SK-N-SH (cell line): Measurements from ENCODE around the gene RAB3GAP2. TPM values are rescaled to one million over a fixed set of nuclear protein-coding genes. Genes with fewer than 3 reads are reported as not detected.

ENCODE experiments used
- CTCF ChIA-PET: fragments of 300-600, 350-600 bp; formaldehyde crosslinking; extraction: SDS; loops from one replicate; lab custom pipeline; 2021; lab: Yijun Ruan, JAX
- POLR2A ChIA-PET: fragments of 350-600 bp; sonication (Branson Sonifier 250); formaldehyde crosslinking; extraction: SDS; loops from one replicate; lab custom pipeline; 2020; ENCODE audit warnings: antibody characterized with exemption, inconsistent platforms; lab: Yijun Ruan, JAX
- DNase-seq: peaks from one replicate; pipeline ENCODE4 v3.0.0; 2012
- H2AFZ ChIP-seq: fragments of 200-600 bp; sonication (generic); 2 replicates; pipeline ENCODE4 v1.8.1; 2016; ENCODE audit warnings: antibody characterized with exemption, mild to moderate bottlenecking, low read depth
- H3F3A ChIP-seq: fragments of 200-600 bp; sonication (generic); replicated peaks from 2 replicates; pipeline ENCODE3; 2016; ENCODE audit warnings: antibody characterized with exemption, mild to moderate bottlenecking; ENCODE audit not compliant: insufficient read depth
- H3K27ac ChIP-seq, 2 experiments: fragments of 200-500 bp in 1 of 2; fragments of 200-600 bp in 1 of 2; sonication (Bioruptor generic) in 1 of 2; sonication (generic), shearing (Covaris generic) in 1 of 2; 2 replicates each; pipeline versions ENCODE4 v1.5.1 to v1.6.1; 2014 to 2016; ENCODE audit warnings: low read depth in 2 of 2, inconsistent platforms in 1 of 2, low read length in 1 of 2, mild to moderate bottlenecking in 1 of 2, mixed read lengths in 1 of 2
- H3K27me3 ChIP-seq: fragments of 200-600 bp; sonication (generic), shearing (Covaris generic); 2 replicates; pipeline ENCODE4 v1.6.1; 2016; ENCODE audit warnings: mixed run types; ENCODE audit not compliant: insufficient read depth
- H3K36me3 ChIP-seq, 2 experiments: fragments of 200-500 bp in 1 of 2; fragments of 200-600 bp in 1 of 2; sonication (Bioruptor generic) in 1 of 2; sonication (generic) in 1 of 2; replicated peaks in 1 of 2; 2 replicates each; pipeline versions ENCODE3 to v1.5.1; 2014 to 2016; ENCODE audit warnings: low read length in 1 of 2, mild to moderate bottlenecking in 1 of 2; ENCODE audit not compliant: insufficient read depth in 2 of 2, control insufficient read depth in 1 of 2
- H3K4me1 ChIP-seq, 2 experiments: fragments of 200-500 bp in 1 of 2; fragments of 200-600 bp in 1 of 2; sonication (Bioruptor generic) in 1 of 2; sonication (generic), shearing (Covaris generic) in 1 of 2; 2 replicates each; pipeline versions ENCODE4 v1.5.1 to v1.6.1; 2014 to 2016; ENCODE audit warnings: low read depth in 1 of 2, low read length in 1 of 2, mixed run types in 1 of 2; ENCODE audit not compliant: insufficient read depth in 2 of 2, control insufficient read depth in 1 of 2
- H3K4me2 ChIP-seq: fragments of 200-600 bp; sonication (generic), shearing (Covaris generic); 2 replicates; pipeline ENCODE4 v1.6.1; 2017; ENCODE audit warnings: mixed run types
- H3K4me3 ChIP-seq, 2 experiments: fragments of 200-500 bp in 1 of 2; fragments of 200-600 bp in 1 of 2; sonication (Bioruptor generic) in 1 of 2; sonication (generic), shearing (Covaris generic) in 1 of 2; 2 replicates each; pipeline versions ENCODE4 v1.5.1 to v1.8.1; 2014 to 2016; ENCODE audit warnings: low read depth in 2 of 2, inconsistent platforms in 1 of 2, low read length in 1 of 2, mild to moderate bottlenecking in 1 of 2, mixed read lengths in 1 of 2, moderate library complexity in 1 of 2
- H3K79me2 ChIP-seq: fragments of 200-600 bp; sonication (generic); 2 replicates; pipeline ENCODE4 v1.8.1; 2017; ENCODE audit warnings: mild to moderate bottlenecking; ENCODE audit not compliant: insufficient read depth
- H3K9ac ChIP-seq: fragments of 200-600 bp; sonication (generic); 2 replicates; pipeline ENCODE4 v1.6.1; 2017; ENCODE audit warnings: mixed run types
- H3K9me2 ChIP-seq: fragments of 200-600 bp; sonication (generic); 2 replicates; pipeline ENCODE4 v1.6.1; 2017; ENCODE audit warnings: mixed run types
- H3K9me3 ChIP-seq: fragments of 200-600 bp; sonication (generic); 2 replicates; pipeline ENCODE4 v1.6.1; 2017; ENCODE audit warnings: mixed run types, mild to moderate bottlenecking, moderate library complexity
- H4K20me1 ChIP-seq: fragments of 200-600 bp; sonication (generic); 2 replicates; pipeline ENCODE4 v1.6.1; 2017; ENCODE audit warnings: mild to moderate bottlenecking, mixed run types; ENCODE audit not compliant: insufficient read depth
- CHD2 ChIP-seq: fragments of 150-350 bp; IDR thresholded peaks from 2 replicates; pipeline ENCODE4 v1.6.1; 2018; ENCODE audit warnings: low read length; ENCODE audit not compliant: partially characterized antibody
- ELF1 ChIP-seq: IDR thresholded peaks from 2 replicates; pipeline ENCODE4 v1.4.0; 2012
- FOXM1 ChIP-seq: IDR thresholded peaks from 2 replicates; pipeline ENCODE4 v1.4.0; 2012; ENCODE audit warnings: low read depth, mild to moderate bottlenecking
- GATA2 ChIP-seq: sonication (generic); formaldehyde crosslinking; IDR thresholded peaks from 2 replicates; pipeline ENCODE4 v1.5.0; 2020; ENCODE audit warnings: mild to moderate bottlenecking, missing genetic modification reagents
- MEF2A ChIP-seq: IDR thresholded peaks from 2 replicates; pipeline ENCODE4 v1.4.0; 2012; ENCODE audit warnings: low read depth, borderline replicate concordance
- NFIC ChIP-seq: IDR thresholded peaks from 2 replicates; pipeline ENCODE4 v1.4.0; 2012; ENCODE audit warnings: borderline replicate concordance
- RAD21 ChIP-seq: IDR thresholded peaks from 2 replicates; pipeline ENCODE4 v1.6.1; 2012; ENCODE audit warnings: mild to moderate bottlenecking, low read length
- RFX5 ChIP-seq: IDR thresholded peaks from 2 replicates; pipeline ENCODE4 v1.6.1; 2012; ENCODE audit warnings: mild to moderate bottlenecking, improper control_type of control experiment, low read length
- SIN3A ChIP-seq: IDR thresholded peaks from 2 replicates; pipeline ENCODE4 v1.6.1; 2012; ENCODE audit warnings: low read depth, mild to moderate bottlenecking, low read length, moderate library complexity, borderline replicate concordance
- SMC3 ChIP-seq: IDR thresholded peaks from 2 replicates; pipeline ENCODE4 v1.6.1; 2012; ENCODE audit warnings: low read depth, low read length, improper control_type of control experiment
- TEAD4 ChIP-seq: IDR thresholded peaks from 2 replicates; pipeline ENCODE4 v1.4.0; 2012; ENCODE audit warnings: mild to moderate bottlenecking, borderline replicate concordance; ENCODE audit not compliant: insufficient read depth
- WGBS: methylation state at CpG from one replicate; pipeline ENCODE4 v1.1.6; 2017; ENCODE audit warnings: low lambda C conversion rate; 5-methylcytosine and 5-hydroxymethylcytosine counted together
- polyA plus RNA-seq, 3 experiments: library from polyadenylated mRNA; depleted of rRNA; stranded (reverse); fragments of >200 nt; gene quantifications; 2 replicates each; pipeline ENCODE4 v1.2.3, GENCODE V29; 2012
- TF ChIP-seq, protein P1 (sequence below): fragments of 200-600 bp; sonication (generic); IDR thresholded peaks from 2 replicates; pipeline ENCODE4 v1.6.1; 2017; ENCODE audit warnings: antibody characterized with exemption, mild to moderate bottlenecking, moderate library complexity
- TF ChIP-seq, protein P2 (sequence below): fragments of 150-350 bp; IDR thresholded peaks from 2 replicates; pipeline ENCODE4 v1.6.1; 2017; ENCODE audit warnings: antibody characterized with exemption, low read length, low read depth, borderline replicate concordance
- TF ChIP-seq, protein P3 (sequence below): IDR thresholded peaks from 2 replicates; pipeline ENCODE4 v1.4.0; 2012; ENCODE audit warnings: low read depth, borderline replicate concordance
- TF ChIP-seq, protein P4 (sequence below): IDR thresholded peaks from 2 replicates; pipeline ENCODE4 v1.4.0; 2012; ENCODE audit warnings: low read depth

The RAB3GAP2 gene
- polyA plus RNA-seq, 1 of the 3 experiments (the other 2 are of a cell fraction): 9.3 TPM

DNA sequence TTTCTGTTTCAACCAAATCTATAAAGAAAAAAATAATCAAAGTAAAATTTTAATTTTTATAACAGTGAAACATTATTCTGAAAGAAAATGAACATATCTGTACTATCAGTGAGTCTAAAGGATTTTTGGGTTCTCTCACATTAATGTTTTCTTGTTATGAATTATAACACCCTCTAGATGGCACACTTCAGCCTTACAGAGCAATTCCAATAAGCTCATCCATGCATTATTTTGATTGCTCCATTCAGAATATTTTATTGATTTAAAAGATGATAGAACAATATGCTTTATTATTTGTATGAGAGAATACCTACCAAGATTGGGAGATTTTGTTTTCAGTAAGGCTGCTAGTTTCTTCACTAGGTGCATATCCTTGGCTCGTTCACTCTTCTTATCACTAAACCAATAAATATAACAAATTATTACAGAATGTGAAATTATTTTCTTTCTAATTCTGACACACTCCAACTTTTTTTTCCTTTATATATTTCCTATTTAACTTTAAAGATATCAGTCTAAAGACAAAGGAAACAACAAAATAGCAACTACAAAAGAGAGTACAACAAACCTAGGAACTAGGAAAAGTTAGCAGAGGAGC, 82.4 kb downstream of the RAB3GAP2 start:
- Histone ChIP-seq H3K4me2 (no peak overlapping the region), H3F3A (peaks cover 3% of the 10 kb centered on the region), H2AFZ (no peak overlapping the region), H3K4me3 (no peak overlapping the region), H3K27ac (0 out of 4 replicates have a peak overlapping the region, but pooled peaks of 1 of the 2 experiments have one; percentile 19), H3K36me3 (peaks cover 62 to 85% of the 10 kb centered on the region in 2 experiments), H3K79me2 (no peaks in the 10 kb centered on the region), H3K9me3 (no peaks in the 10 kb centered on the region), H3K27me3 (no peaks in the 10 kb centered on the region), H3K9ac (no peak overlapping the region), H4K20me1 (no peaks in the 10 kb centered on the region), H3K4me1 (peaks cover 0 to 2% of the 10 kb centered on the region in 2 experiments; a peak in 1 of 4 replicates), H3K9me2 (no peaks in the 10 kb centered on the region)
- TF ChIP-seq RFX5 (no peak), ELF1 (no peak), RAD21 (peak; percentile 68), SMC3 (peak; percentile 37; the same call in 1 of the 2 replicates)
- TF ChIP-seq, protein P1, sequence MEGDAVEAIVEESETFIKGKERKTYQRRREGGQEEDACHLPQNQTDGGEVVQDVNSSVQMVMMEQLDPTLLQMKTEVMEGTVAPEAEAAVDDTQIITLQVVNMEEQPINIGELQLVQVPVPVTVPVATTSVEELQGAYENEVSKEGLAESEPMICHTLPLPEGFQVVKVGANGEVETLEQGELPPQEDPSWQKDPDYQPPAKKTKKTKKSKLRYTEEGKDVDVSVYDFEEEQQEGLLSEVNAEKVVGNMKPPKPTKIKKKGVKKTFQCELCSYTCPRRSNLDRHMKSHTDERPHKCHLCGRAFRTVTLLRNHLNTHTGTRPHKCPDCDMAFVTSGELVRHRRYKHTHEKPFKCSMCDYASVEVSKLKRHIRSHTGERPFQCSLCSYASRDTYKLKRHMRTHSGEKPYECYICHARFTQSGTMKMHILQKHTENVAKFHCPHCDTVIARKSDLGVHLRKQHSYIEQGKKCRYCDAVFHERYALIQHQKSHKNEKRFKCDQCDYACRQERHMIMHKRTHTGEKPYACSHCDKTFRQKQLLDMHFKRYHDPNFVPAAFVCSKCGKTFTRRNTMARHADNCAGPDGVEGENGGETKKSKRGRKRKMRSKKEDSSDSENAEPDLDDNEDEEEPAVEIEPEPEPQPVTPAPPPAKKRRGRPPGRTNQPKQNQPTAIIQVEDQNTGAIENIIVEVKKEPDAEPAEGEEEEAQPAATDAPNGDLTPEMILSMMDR: peak; percentile 72
- peak; percentile 32 for DNase-seq
- CTCF ChIA-PET: interaction anchor here (0.5 to 3.0 kb wide), 37 partner anchors 8 to 614 kb away, joined by 3 to 21 read pairs (median 3); no protein-coding TSS in a partner anchor
- 93% methylated on average over 1 of the region's 1 CpG for WGBS
- POLR2A ChIA-PET: no interaction called here

DNA sequence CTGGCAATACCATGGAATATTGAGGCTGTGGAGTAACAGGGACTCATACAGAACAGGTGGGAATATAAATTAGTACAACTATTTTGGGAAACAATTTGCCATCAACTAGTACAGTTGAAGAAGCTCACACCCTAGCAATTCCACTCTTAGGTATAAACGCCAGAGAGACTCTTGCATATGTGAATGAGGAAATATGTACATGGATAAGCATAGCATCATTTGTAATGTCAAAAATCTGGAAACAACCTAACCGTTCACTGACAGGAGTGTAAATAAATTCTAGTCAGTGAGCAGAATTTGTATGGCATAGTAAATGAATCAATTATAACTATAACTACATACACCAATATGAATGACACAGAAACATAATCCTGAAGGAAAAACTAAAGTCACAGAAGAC, 83.7 kb downstream of the RAB3GAP2 start:
- peaks cover 3% of the 10 kb centered on the region for H3F3A ChIP-seq
- no peak for DNase-seq
- no peak overlapping the region for H3K4me3 ChIP-seq
- no peak overlapping the region for H3K27ac ChIP-seq
- H3K36me3 ChIP-seq: peaks cover 50 to 87% of the 10 kb centered on the region in 2 experiments
- no peak overlapping the region for H3K9ac ChIP-seq
- no peaks in the 10 kb centered on the region for H3K9me3 ChIP-seq
- CTCF ChIA-PET: interaction anchor here (1.2 to 2.9 kb wide), 8 partner anchors 11 to 588 kb away, joined by 4 to 21 read pairs (median 6); no protein-coding TSS in a partner anchor
- H2AFZ ChIP-seq: no peak overlapping the region
- WGBS: 94% methylated on average over 2 of the region's 2 CpGs
- no peaks in the 10 kb centered on the region for H3K9me2 ChIP-seq
- peaks cover 0 to 5% of the 10 kb centered on the region in 2 experiments; a peak in 1 of 4 replicates for H3K4me1 ChIP-seq
- no peaks in the 10 kb centered on the region for H3K79me2 ChIP-seq
- no peak overlapping the region for H3K4me2 ChIP-seq
- no peaks in the 10 kb centered on the region for H4K20me1 ChIP-seq
- no peaks in the 10 kb centered on the region for H3K27me3 ChIP-seq
- POLR2A ChIA-PET: no interaction called here
- TF ChIP-seq SMC3 (no peak), FOXM1 (no peak), CHD2 (no peak), SIN3A (no peak), GATA2 (CRISPR knock-in tag) (no peak), MEF2A (no peak), NFIC (no peak), TEAD4 (no peak)
- TF ChIP-seq, protein P2, sequence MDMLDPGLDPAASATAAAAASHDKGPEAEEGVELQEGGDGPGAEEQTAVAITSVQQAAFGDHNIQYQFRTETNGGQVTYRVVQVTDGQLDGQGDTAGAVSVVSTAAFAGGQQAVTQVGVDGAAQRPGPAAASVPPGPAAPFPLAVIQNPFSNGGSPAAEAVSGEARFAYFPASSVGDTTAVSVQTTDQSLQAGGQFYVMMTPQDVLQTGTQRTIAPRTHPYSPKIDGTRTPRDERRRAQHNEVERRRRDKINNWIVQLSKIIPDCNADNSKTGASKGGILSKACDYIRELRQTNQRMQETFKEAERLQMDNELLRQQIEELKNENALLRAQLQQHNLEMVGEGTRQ: no peak
- TF ChIP-seq, protein P3, sequence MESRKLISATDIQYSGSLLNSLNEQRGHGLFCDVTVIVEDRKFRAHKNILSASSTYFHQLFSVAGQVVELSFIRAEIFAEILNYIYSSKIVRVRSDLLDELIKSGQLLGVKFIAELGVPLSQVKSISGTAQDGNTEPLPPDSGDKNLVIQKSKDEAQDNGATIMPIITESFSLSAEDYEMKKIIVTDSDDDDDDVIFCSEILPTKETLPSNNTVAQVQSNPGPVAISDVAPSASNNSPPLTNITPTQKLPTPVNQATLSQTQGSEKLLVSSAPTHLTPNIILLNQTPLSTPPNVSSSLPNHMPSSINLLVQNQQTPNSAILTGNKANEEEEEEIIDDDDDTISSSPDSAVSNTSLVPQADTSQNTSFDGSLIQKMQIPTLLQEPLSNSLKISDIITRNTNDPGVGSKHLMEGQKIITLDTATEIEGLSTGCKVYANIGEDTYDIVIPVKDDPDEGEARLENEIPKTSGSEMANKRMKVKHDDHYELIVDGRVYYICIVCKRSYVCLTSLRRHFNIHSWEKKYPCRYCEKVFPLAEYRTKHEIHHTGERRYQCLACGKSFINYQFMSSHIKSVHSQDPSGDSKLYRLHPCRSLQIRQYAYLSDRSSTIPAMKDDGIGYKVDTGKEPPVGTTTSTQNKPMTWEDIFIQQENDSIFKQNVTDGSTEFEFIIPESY: no peak
- TF ChIP-seq, protein P1: no peak
- TF ChIP-seq, protein P4, sequence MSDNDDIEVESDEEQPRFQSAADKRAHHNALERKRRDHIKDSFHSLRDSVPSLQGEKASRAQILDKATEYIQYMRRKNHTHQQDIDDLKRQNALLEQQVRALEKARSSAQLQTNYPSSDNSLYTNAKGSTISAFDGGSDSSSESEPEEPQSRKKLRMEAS: no peak
